Measurements from ENCODE around the gene TARS2. TPM values are rescaled to one million over a fixed set of nuclear protein-coding genes. Genes with fewer than 3 reads are reported as not detected.
A peak's percentile ranks its signal among the peaks of the same experiment; 100 is the strongest.

TARS2 gene
- polyA plus RNA-seq, 1 experiment: 17.7 TPM

DNA sequence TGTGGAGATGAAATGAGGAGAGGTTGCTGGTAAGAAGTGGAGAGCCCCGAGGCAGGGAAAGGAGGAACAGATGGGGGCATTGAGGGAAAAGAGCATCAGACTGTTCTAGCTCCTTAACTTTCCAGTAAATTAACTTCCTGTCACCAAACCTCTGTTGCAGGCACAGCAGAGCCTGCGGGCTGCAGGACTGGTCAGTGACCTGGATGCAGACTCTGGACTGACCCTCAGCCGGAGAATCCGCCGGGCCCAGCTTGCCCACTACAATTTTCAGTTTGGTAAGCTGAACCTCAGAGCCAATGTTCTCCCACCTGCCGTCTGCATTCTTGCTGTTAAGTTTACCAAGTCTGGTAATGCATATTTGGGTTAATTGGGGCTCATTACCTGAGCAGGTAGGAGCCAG lies 18.2 kb downstream of the TARS2 start:
- no peak for DNase-seq (ENCODE audit: low read depth)
- CTCF ChIA-PET: no interaction called here
- H3K4me3 ChIP-seq (ENCODE audit: low read depth, low read length): no peak overlapping the region
- POLR2A ChIA-PET: interaction anchor here (0.6 kb wide), 1 partner anchor 10 kb away, joined by 4 read pairs; the partner anchor contains the start of gene FALEC
- H3K36me3 ChIP-seq (ENCODE audit: control insufficient read depth, insufficient read depth, low read length): peaks cover 11% of the 10 kb centered on the region
- TF ChIP-seq, protein P1, sequence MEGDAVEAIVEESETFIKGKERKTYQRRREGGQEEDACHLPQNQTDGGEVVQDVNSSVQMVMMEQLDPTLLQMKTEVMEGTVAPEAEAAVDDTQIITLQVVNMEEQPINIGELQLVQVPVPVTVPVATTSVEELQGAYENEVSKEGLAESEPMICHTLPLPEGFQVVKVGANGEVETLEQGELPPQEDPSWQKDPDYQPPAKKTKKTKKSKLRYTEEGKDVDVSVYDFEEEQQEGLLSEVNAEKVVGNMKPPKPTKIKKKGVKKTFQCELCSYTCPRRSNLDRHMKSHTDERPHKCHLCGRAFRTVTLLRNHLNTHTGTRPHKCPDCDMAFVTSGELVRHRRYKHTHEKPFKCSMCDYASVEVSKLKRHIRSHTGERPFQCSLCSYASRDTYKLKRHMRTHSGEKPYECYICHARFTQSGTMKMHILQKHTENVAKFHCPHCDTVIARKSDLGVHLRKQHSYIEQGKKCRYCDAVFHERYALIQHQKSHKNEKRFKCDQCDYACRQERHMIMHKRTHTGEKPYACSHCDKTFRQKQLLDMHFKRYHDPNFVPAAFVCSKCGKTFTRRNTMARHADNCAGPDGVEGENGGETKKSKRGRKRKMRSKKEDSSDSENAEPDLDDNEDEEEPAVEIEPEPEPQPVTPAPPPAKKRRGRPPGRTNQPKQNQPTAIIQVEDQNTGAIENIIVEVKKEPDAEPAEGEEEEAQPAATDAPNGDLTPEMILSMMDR (IDR thresholded peaks at IDR 0.05; ENCODE audit: insufficient read depth, low read depth, low read length): no peak
- no peaks in the 10 kb centered on the region for H3K27me3 ChIP-seq (ENCODE audit: control insufficient read depth, insufficient read depth, low read length)

DNA sequence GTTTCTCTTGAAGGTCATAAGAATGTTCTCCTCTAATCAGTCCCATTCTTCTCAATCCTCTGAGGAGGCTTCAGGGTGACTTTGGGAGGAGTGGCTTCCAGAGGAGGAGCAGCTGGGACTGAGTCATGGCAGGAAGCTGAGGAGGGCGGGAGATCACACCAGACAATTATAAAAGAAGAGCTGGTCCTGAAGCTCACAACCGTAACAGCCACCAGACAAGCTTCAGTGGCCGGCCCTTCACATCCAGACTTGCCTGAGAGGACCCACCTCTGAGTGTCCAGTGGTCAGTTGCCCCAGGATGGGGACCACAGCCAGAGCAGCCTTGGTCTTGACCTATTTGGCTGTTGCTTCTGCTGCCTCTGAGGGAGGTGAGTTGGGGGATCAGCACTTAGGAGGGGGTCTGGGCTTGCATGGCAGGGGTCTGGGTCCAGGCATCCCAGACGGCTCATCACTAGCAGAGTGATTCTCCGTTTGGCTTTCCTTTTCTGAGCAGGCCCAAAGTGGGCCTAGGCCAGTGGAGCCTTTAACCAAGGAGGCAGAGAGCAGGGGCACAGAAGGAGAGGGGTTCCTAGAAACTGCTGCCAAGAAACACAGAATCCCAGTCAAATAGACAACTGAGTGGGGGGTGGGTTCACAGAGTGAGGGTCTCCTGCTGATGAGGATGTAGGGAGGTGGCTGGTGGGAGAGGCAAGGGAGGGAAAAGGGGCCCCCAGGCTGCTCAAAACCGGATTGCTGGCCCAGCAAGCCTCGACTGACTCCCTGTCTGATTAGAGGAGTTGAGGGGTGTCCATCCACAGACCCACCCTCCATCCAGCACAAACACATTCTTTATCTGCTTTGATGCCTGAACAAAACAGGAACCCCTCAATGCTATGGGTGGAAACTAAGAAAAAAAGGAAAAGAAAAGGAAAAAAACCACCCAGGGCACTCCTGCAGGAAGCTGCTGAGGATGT lies 21.0 kb downstream of the TARS2 start, which contains the start of gene ECM1:
Gene ECM1 (plus strand): TSS at position 198 of the 953 bp plus-strand sequence. CDS start 101 bp downstream, at position 299.
- CTCF ChIA-PET: interaction anchor here (1.1 to 2.1 kb wide), 4 partner anchors 8 to 52 kb away, joined by 4 to 10 read pairs (median 6); no protein-coding TSS in a partner anchor
- TF ChIP-seq, protein P1 (IDR thresholded peaks at IDR 0.05; ENCODE audit: insufficient read depth, low read depth, low read length): no peak
- H3K4me3 ChIP-seq (ENCODE audit: low read depth, low read length): peak within 1 kb of the TSS; percentile 38
- peak; percentile 53 for DNase-seq (ENCODE audit: low read depth)
- POLR2A ChIA-PET: interaction anchor here (0.6 kb wide), 1 partner anchor 8 kb away, joined by 3 read pairs; no protein-coding TSS in a partner anchor
- H3K27me3 ChIP-seq (ENCODE audit: control insufficient read depth, insufficient read depth, low read length): no peaks in the 10 kb centered on the region
- H3K36me3 ChIP-seq (ENCODE audit: control insufficient read depth, insufficient read depth, low read length): peaks cover 14% of the 10 kb centered on the region

DNA sequence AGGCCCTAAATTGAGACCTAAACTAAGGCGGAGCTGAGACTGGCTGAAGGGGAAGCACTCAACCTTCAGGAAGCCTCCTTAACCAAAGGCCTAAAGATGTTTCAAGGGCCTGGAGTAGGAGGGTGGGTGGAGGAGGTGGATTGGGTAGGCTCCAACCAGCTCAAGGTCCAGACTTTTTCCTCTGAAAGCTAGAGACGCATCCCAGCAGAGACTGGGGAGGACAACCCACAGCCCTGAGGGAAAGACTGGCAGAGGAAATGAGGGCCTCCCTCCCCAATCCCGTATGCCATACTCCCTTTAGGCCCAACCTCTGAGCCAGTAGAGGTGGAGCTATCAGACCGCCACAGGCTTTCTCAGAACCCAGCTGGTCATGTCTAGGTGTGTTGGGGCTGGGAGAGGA lies 21.8 kb downstream of the TARS2 start:
- CTCF ChIA-PET: interaction anchor here (0.9 to 2.1 kb wide), 3 partner anchors 23 to 51 kb away, joined by 3 to 10 read pairs (median 5); no protein-coding TSS in a partner anchor
- H3K4me3 ChIP-seq (ENCODE audit: low read depth, low read length): peak overlapping the region; percentile 8; the same call in 1 of the 2 replicates
- POLR2A ChIA-PET: no interaction called here
- no peaks in the 10 kb centered on the region for H3K27me3 ChIP-seq (ENCODE audit: control insufficient read depth, insufficient read depth, low read length)
- TF ChIP-seq, protein P1 (IDR thresholded peaks at IDR 0.05; ENCODE audit: insufficient read depth, low read depth, low read length): no peak
- H3K36me3 ChIP-seq (ENCODE audit: control insufficient read depth, insufficient read depth, low read length): peaks cover 14% of the 10 kb centered on the region
- DNase-seq (ENCODE audit: low read depth): no peak

DNA sequence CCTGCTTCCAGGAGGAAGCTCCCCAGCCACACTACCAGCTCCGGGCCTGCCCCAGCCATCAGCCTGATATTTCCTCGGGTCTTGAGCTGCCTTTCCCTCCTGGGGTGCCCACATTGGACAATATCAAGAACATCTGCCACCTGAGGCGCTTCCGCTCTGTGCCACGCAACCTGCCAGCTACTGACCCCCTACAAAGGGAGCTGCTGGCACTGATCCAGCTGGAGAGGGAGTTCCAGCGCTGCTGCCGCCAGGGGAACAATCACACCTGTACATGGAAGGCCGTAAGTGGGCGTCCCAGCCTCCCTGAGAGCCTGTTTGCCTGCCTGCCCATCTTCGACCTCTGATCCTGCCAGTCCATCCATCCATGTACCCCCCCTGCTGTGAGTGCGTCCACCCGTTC lies 24.3 kb downstream of the TARS2 start:
- no peaks in the 10 kb centered on the region for H3K27me3 ChIP-seq (ENCODE audit: control insufficient read depth, insufficient read depth, low read length)
- no peak overlapping the region for H3K4me3 ChIP-seq (ENCODE audit: low read depth, low read length)
- POLR2A ChIA-PET: no interaction called here
- H3K36me3 ChIP-seq (ENCODE audit: control insufficient read depth, insufficient read depth, low read length): peaks cover 6% of the 10 kb centered on the region
- TF ChIP-seq, protein P1 (IDR thresholded peaks at IDR 0.05; ENCODE audit: insufficient read depth, low read depth, low read length): no peak
- CTCF ChIA-PET: interaction anchor here (1.3 kb wide), 1 partner anchor 17 kb away, joined by 3 read pairs; no protein-coding TSS in a partner anchor
- DNase-seq (ENCODE audit: low read depth): no peak
